RPMI7951 (cell line): ENCODE measurements around the gene NMRAL1. TPM values are rescaled to one million over a fixed set of nuclear protein-coding genes. Genes with fewer than 3 reads are reported as not detected.

ENCODE experiments used
- DNase-seq: peaks from one replicate; pipeline ENCODE4 v3.0.0-alpha.2; 2012; ENCODE audit warnings: low read depth
- total RNA-seq: library from RNA; depleted of rRNA; stranded (reverse); fragments of >200 nt; shearing (Covaris generic); gene quantifications from 2 replicates; pipeline ENCODE4 v1.2.3, GENCODE V29; 2014

Gene NMRAL1
- total RNA-seq, 1 experiment from 2014 or later, result 48.4 TPM

- no peak for DNase-seq
Measured at GRCh38 chr16:4505356-4506147, 31.1 kb upstream of the NMRAL1 start.

GRCh38 chr16:4501071-4501478 is 26.6 kb upstream of the NMRAL1 start:
- DNase-seq, result no peak

- peak; percentile 59 for DNase-seq
Measured at GRCh38 chr16:4500272-4500671, 25.8 kb upstream of the NMRAL1 start.

- no peak for DNase-seq
Measured at GRCh38 chr16:4499196-4499555, 24.8 kb upstream of the NMRAL1 start.

GRCh38 chr16:4498546-4499195 is 24.2 kb upstream of the NMRAL1 start:
- DNase-seq, result no peak

GRCh38 chr16:4496305-4496704 is 21.9 kb upstream of the NMRAL1 start:
- peak; percentile 20 for DNase-seq

- DNase-seq, result no peak
Measured at GRCh38 chr16:4495766-4496165, 21.3 kb upstream of the NMRAL1 start.

- peak; percentile 59 for DNase-seq
Measured at GRCh38 chr16:4494746-4495490, 20.5 kb upstream of the NMRAL1 start.

GRCh38 chr16:4491898-4492297 is 17.5 kb upstream of the NMRAL1 start:
- no peak for DNase-seq

- peak; percentile 32 for DNase-seq
Measured at GRCh38 chr16:4489030-4489429, 14.6 kb upstream of the NMRAL1 start.

- no peak for DNase-seq
Measured at GRCh38 chr16:4488499-4488967, 14.1 kb upstream of the NMRAL1 start.

GRCh38 chr16:4487955-4488498 is 13.6 kb upstream of the NMRAL1 start:
- DNase-seq, result no peak

GRCh38 chr16:4486126-4486893 is 11.9 kb upstream of the NMRAL1 start:
- DNase-seq, result no peak

- DNase-seq, result no peak
Measured at GRCh38 chr16:4481963-4482362, 7.5 kb upstream of the NMRAL1 start.

- no peak for DNase-seq
Measured at GRCh38 chr16:4481526-4481925, 7.1 kb upstream of the NMRAL1 start.

- peak; percentile 34 for DNase-seq
Measured at GRCh38 chr16:4477966-4478365, 3.5 kb upstream of the NMRAL1 start.

- peak; percentile 84 for DNase-seq
Measured at GRCh38 chr16:4475880-4476788, 1.7 kb upstream of the NMRAL1 start, which contains the start of gene HMOX2. Gene HMOX2 (plus strand): TSS chr16:4476398. CDS start chr16:4505525, 29,127 bp downstream.

- DNase-seq, result no peak
Measured at GRCh38 chr16:4472880-4473279, 1.5 kb downstream of the NMRAL1 start.

- no peak for DNase-seq
Measured at GRCh38 chr16:4471869-4472268, 2.6 kb downstream of the NMRAL1 start.

- DNase-seq, result no peak
Measured at GRCh38 chr16:4468972-4469371, 5.5 kb downstream of the NMRAL1 start.
